Colonic mucosa (tissue), 4 donors: ENCODE data around the gene SFI1. TPM values are rescaled to one million over a fixed set of nuclear protein-coding genes. Genes with fewer than 3 reads are reported as not detected.

Source experiments
- DNase-seq: peaks from one replicate; pipeline ENCODE4 v3.0.0-alpha.2; 2020
- H3K27ac ChIP-seq: fragments of 200-600 bp; one replicate; pipeline ENCODE4 v1.8.0; 2021
- H3K27me3 ChIP-seq: fragments of 200-600 bp; one replicate; pipeline ENCODE4 v1.8.0; 2021
- H3K36me3 ChIP-seq: fragments of 200-600 bp; one replicate; pipeline ENCODE4 v1.8.0; 2021
- H3K4me1 ChIP-seq: fragments of 200-600 bp; one replicate; pipeline ENCODE4 v1.8.0; 2021; ENCODE audit warnings: mild to moderate bottlenecking
- H3K4me3 ChIP-seq: fragments of 200-600 bp; one replicate; pipeline ENCODE4 v1.8.0; 2021
- H3K9ac ChIP-seq, 2 donors: one replicate each; pipeline ENCODE4 v1.7.0; 2013; ENCODE audit warnings: control low read depth in 2 of 2, low read depth in 2 of 2, low read length in 2 of 2
- H3K9me3 ChIP-seq: fragments of 200-600 bp; one replicate; pipeline ENCODE4 v1.8.0; 2021
- CTCF ChIP-seq: fragments of 200-600 bp; IDR thresholded peaks from one replicate; pipeline ENCODE4 v1.8.0; 2022; ENCODE audit warnings: antibody characterized with exemption, mild to moderate bottlenecking
- intact Hi-C: fragments of 100-400 bp; cut with DNase I; formaldehyde crosslinking; loops from one replicate; pipeline ENCODE4 v1.14.1; 2022
- total RNA-seq, 2 donors: library from RNA; stranded (reverse); fragmentation: NEBNext Ultra II Directional in 1 of 2; extraction: Animal tissue kit (Norgen Biotek cat#: 25700) in 1 of 2; gene quantifications; one replicate each; pipeline ENCODE4 v1.2.1, GENCODE V29; 2021
- donor health status: healthy.
- donor health status: DM: no; HTN: no; CAD: no.
- donor health status: DM: no; HTN: no; CAD: no.

Gene SFI1
- total RNA-seq, 2 donors from 2014 or later = 24.1 to 47.8 TPM

- no peak for DNase-seq
- no peaks in the 10 kb centered on the region for H3K36me3 ChIP-seq
- no peak overlapping the region for H3K4me3 ChIP-seq
- H3K27me3 ChIP-seq = no peaks in the 10 kb centered on the region
- no peaks in the 10 kb centered on the region for H3K4me1 ChIP-seq
- no peak for TF ChIP-seq CTCF
- intact Hi-C loops = no loop called here
- no peaks in the 10 kb centered on the region for H3K9me3 ChIP-seq
- H3K27ac ChIP-seq = no peak overlapping the region
- no peak overlapping the region for H3K9ac ChIP-seq
Measured at GRCh38 chr22:31626427-31627150, 130.3 kb downstream of the SFI1 start.

- Histone ChIP-seq H3K9me3 (no peaks in the 10 kb centered on the region), H3K27me3 (no peaks in the 10 kb centered on the region), H3K4me3 (no peak overlapping the region), H3K27ac (no peak overlapping the region), H3K4me1 (no peaks in the 10 kb centered on the region), H3K9ac (no peak overlapping the region), H3K36me3 (no peaks in the 10 kb centered on the region)
- intact Hi-C loops = no loop called here
- no peak for TF ChIP-seq CTCF
- no peak for DNase-seq
Measured at GRCh38 chr22:31627223-31627731, 130.9 kb downstream of the SFI1 start.

DNA sequence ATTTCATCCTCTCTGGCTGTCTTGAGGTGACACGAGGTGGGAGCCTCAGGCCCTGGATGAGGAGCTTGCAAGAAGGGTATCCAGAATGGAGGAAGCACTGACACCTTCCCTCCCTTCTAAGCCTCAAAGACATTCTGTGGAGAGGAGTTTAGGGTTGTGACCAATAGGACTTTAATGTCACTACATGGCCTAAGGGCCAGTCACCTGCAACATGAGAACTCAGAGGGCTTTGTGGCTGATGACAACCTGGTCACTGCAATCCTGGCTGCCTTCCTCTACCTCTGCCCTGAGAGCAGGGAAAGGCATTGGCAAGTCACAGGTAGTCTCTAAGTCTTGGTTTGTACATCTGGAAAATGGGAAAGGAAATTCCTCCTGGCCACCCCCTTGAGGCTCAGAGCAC lies 132.0 kb downstream of the SFI1 start:
- DNase-seq = no peak
- no peak for TF ChIP-seq CTCF
- Histone ChIP-seq H3K36me3 (no peaks in the 10 kb centered on the region), H3K27me3 (no peaks in the 10 kb centered on the region), H3K27ac (no peak overlapping the region), H3K9ac (no peak overlapping the region), H3K9me3 (no peaks in the 10 kb centered on the region), H3K4me1 (no peaks in the 10 kb centered on the region), H3K4me3 (no peak overlapping the region)
- intact Hi-C loops = no loop called here

GRCh38 chr22:31628969-31629708 lies 132.8 kb downstream of the SFI1 start:
- no peak overlapping the region for H3K4me3 ChIP-seq
- intact Hi-C loops = no loop called here
- no peak for DNase-seq
- H3K27ac ChIP-seq = no peak overlapping the region
- peak overlapping the region in 1 of 2 donors; percentile 68 for H3K9ac ChIP-seq
- no peaks in the 10 kb centered on the region for H3K36me3 ChIP-seq
- H3K27me3 ChIP-seq = no peaks in the 10 kb centered on the region
- H3K4me1 ChIP-seq = peaks cover 6% of the 10 kb centered on the region
- H3K9me3 ChIP-seq = no peaks in the 10 kb centered on the region
- no peak for TF ChIP-seq CTCF

DNA sequence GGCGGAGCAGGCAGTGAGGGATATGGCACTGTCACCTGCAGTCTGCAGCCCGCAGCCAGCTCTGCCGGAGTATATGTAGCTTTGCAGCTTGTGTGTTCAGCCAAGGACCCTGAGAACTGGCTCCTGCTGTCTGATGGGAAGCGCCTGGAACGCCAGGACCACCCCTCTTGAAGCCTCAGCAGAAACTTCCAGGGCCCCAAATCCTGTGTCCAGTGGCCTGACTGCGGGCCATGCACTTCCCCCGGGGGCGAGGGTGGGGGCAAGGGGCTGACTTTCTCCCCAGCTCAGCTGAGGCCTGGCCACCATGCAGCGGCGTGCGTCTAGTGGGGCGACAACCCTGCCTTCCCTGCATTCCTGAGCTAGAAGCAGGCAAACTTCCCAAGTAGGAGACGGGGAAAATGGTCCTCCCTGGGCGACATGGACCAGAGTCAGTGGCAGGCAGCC lies 133.4 kb downstream of the SFI1 start:
- Histone ChIP-seq H3K4me3 (peak overlapping the region; percentile 62), H3K27ac (peak overlapping the region; percentile 70), H3K27me3 (no peaks in the 10 kb centered on the region), H3K36me3 (no peaks in the 10 kb centered on the region), H3K9ac (peak overlapping the region; percentile 68 to 70), H3K9me3 (no peaks in the 10 kb centered on the region), H3K4me1 (peaks cover 6% of the 10 kb centered on the region)
- intact Hi-C loops = no loop called here
- no peak for TF ChIP-seq CTCF
- DNase-seq = no peak
